GM18517 (cell line): ENCODE data around the gene RUBCNL.

Experiments used
- ATAC-seq: cut with Tn5 transposase; IDR thresholded peaks from one replicate; pipeline ENCODE4 v1.9.1; 2021; ENCODE audit warnings: mild to moderate bottlenecking, moderate library complexity; ENCODE audit not compliant: unreplicated experiment

The RUBCNL gene

GRCh38 chr13:46341112-46341711, 45.8 kb downstream of the RUBCNL start:
- no peak for ATAC-seq

- no peak for ATAC-seq
These were observed 46.4 kb downstream of the RUBCNL start for GRCh38 chr13:46340631-46341111.

- ATAC-seq = no peak
These were observed 47.0 kb downstream of the RUBCNL start for GRCh38 chr13:46340011-46340410.

GRCh38 chr13:46339035-46339666, 47.9 kb downstream of the RUBCNL start:
- ATAC-seq = no peak

- no peak for ATAC-seq
These were observed 49.4 kb downstream of the RUBCNL start for GRCh38 chr13:46337700-46338099.

GRCh38 chr13:46334035-46334822, 52.8 kb downstream of the RUBCNL start:
- ATAC-seq = peak; percentile 60

- ATAC-seq = no peak
These were observed 54.3 kb downstream of the RUBCNL start for GRCh38 chr13:46332772-46333171.

- ATAC-seq = no peak
These were observed 57.4 kb downstream of the RUBCNL start for GRCh38 chr13:46329624-46330023.

GRCh38 chr13:46327246-46327645, 59.8 kb downstream of the RUBCNL start:
- no peak for ATAC-seq

GRCh38 chr13:46324976-46325375, 62.1 kb downstream of the RUBCNL start:
- ATAC-seq = no peak

- ATAC-seq = peak; percentile 61
These were observed 65.4 kb downstream of the RUBCNL start for GRCh38 chr13:46321494-46322225.

- no peak for ATAC-seq
These were observed 66.2 kb downstream of the RUBCNL start for GRCh38 chr13:46320821-46321220.

GRCh38 chr13:46320406-46320805, 66.6 kb downstream of the RUBCNL start:
- no peak for ATAC-seq

- ATAC-seq = no peak
These were observed 68.1 kb downstream of the RUBCNL start for GRCh38 chr13:46318986-46319385.

GRCh38 chr13:46317120-46317519, 69.9 kb downstream of the RUBCNL start:
- no peak for ATAC-seq

GRCh38 chr13:46315491-46316075, 71.5 kb downstream of the RUBCNL start:
- no peak for ATAC-seq

GRCh38 chr13:46315036-46315435, 72.0 kb downstream of the RUBCNL start:
- no peak for ATAC-seq

GRCh38 chr13:46314587-46314986, 72.5 kb downstream of the RUBCNL start:
- no peak for ATAC-seq

- ATAC-seq = no peak
These were observed 73.4 kb downstream of the RUBCNL start for GRCh38 chr13:46313432-46314257.

GRCh38 chr13:46313024-46313423, 74.0 kb downstream of the RUBCNL start:
- ATAC-seq = no peak
